GM12878 (cell line): Measurements from ENCODE around the gene DYNC1I2. TPM values are rescaled to one million over a fixed set of nuclear protein-coding genes. Genes with fewer than 3 reads are reported as not detected.

ENCODE experiments used
- ATAC-seq: fragments of 200-7000 bp; cut with Tn5 transposase; 3 replicates; pipeline ENCODE4 v1.9.1; 2020; ENCODE audit warnings: mild to moderate bottlenecking, moderate library complexity
- BruUV-seq: library from RNA; stranded (reverse); fragments of 400-500 nt; replicated peaks from 2 replicates; lab custom pipeline; 2021; lab: Mats Ljungman, UMichigan
- CTCF ChIA-PET: fragments of 300-600 bp; sonication (Branson Sonifier 250); formaldehyde crosslinking; extraction: SDS; loops from one replicate; lab custom pipeline; 2021; ENCODE audit warnings: inconsistent platforms; lab: Yijun Ruan, JAX
- POLR2A ChIA-PET: fragments of 350-600 bp; formaldehyde crosslinking; extraction: SDS; loops from one replicate; lab custom pipeline; 2021; ENCODE audit warnings: inconsistent platforms; lab: Charles Lee
- RAD21 ChIA-PET: fragments of 300-600 bp; sonication (Branson Sonifier 250); formaldehyde crosslinking; loops from one replicate; lab custom pipeline; 2023; ENCODE audit warnings: antibody characterized with exemption; ENCODE audit not compliant: unreplicated experiment; lab: Charles Lee
- SMC1A ChIA-PET: fragments of 300-600 bp; sonication (Branson Sonifier 250); formaldehyde crosslinking; loops from one replicate; lab custom pipeline; 2023; ENCODE audit not compliant: unreplicated experiment, uncharacterized antibody; lab: Charles Lee
- DNase-seq: peaks from one replicate; pipeline ENCODE4 v3.0.0-alpha.2; 2011; ENCODE audit warnings: low read depth, low spot score
- FAIRE-seq: peaks from 3 replicates; lab custom pipeline; 2011; peaks lifted over from hg19 to GRCh38; lab: Jason Lieb, UNC
- H2AFZ ChIP-seq: 2 replicates; pipeline ENCODE4 v1.6.0; 2011; ENCODE audit warnings: low read depth, low read length, control low read depth; ENCODE audit not compliant: control insufficient read depth
- H3K27ac ChIP-seq: 2 replicates; pipeline ENCODE4 v1.5.1; 2011; ENCODE audit warnings: control low read depth; ENCODE audit not compliant: control insufficient read depth, insufficient read depth
- H3K27me3 ChIP-seq, 2 experiments: replicated peaks in 1 of 2; 2 replicates each; pipeline versions ENCODE4 v1.6.0 to v1.6.1; 2011; ENCODE audit warnings: low read length in 1 of 2; ENCODE audit not compliant: control insufficient read depth in 2 of 2, insufficient read depth in 2 of 2
- H3K36me3 ChIP-seq, 2 experiments: 2 replicates each; pipeline ENCODE4 v1.5.1; 2011; ENCODE audit warnings: low read length in 1 of 2; ENCODE audit not compliant: control insufficient read depth in 2 of 2, insufficient read depth in 2 of 2
- H3K4me1 ChIP-seq: 2 replicates; pipeline ENCODE4 v1.6.1; 2011; ENCODE audit warnings: mild to moderate bottlenecking, low read length, moderate library complexity, mixed read lengths; ENCODE audit not compliant: control insufficient read depth, insufficient read depth
- H3K4me2 ChIP-seq: 2 replicates; pipeline ENCODE4 v1.6.0; 2011; ENCODE audit warnings: control low read depth; ENCODE audit not compliant: control insufficient read depth, insufficient read depth
- H3K4me3 ChIP-seq: fragments of 200-600 bp; sonication (generic); 2 replicates; pipeline ENCODE4 v1.5.1; 2016
- H3K79me2 ChIP-seq: 2 replicates; pipeline ENCODE4 v1.6.0; 2011; ENCODE audit warnings: low read length; ENCODE audit not compliant: control insufficient read depth, insufficient read depth
- H3K9ac ChIP-seq: 2 replicates; pipeline ENCODE4 v1.8.0; 2011; ENCODE audit warnings: low read length, control low read depth, mixed read lengths; ENCODE audit not compliant: control insufficient read depth, insufficient read depth
- H3K9me3 ChIP-seq: replicated peaks from 3 replicates; pipeline ENCODE4 v1.5.1; 2011; ENCODE audit warnings: mild to moderate bottlenecking, low read length; ENCODE audit not compliant: control insufficient read depth, insufficient read depth
- H4K20me1 ChIP-seq: 2 replicates; pipeline ENCODE4 v1.6.0; 2011; ENCODE audit not compliant: control insufficient read depth, insufficient read depth
- EED ChIP-seq: sonication (generic); IDR thresholded peaks from 2 replicates; pipeline ENCODE4 v1.6.1; 2016; ENCODE audit warnings: antibody characterized with exemption, low read depth
- JUNB ChIP-seq: IDR thresholded peaks from 2 replicates; pipeline ENCODE4 v1.6.1; 2016; ENCODE audit warnings: antibody characterized with exemption, mild to moderate bottlenecking
- LARP7 ChIP-seq: fragments of 450-650 bp; IDR thresholded peaks from 2 replicates; pipeline ENCODE4 v1.6.1; 2017; ENCODE audit warnings: mild to moderate bottlenecking
- NR2F1 ChIP-seq: fragments of 450-650 bp; conservative IDR thresholded peaks from 2 replicates; pipeline ENCODE4 v1.6.1; 2017; ENCODE audit warnings: mild to moderate bottlenecking
- SMAD5 ChIP-seq: IDR thresholded peaks from 2 replicates; pipeline ENCODE4 v1.6.1; 2016; ENCODE audit warnings: antibody characterized with exemption, low read depth
- STAT3 ChIP-seq: IDR thresholded peaks from 2 replicates; pipeline ENCODE4 v1.6.1; 2011; ENCODE audit warnings: low read depth, low read length, improper control_type of control experiment
- TCF3 ChIP-seq: IDR thresholded peaks from 2 replicates; pipeline ENCODE4 v1.6.1; 2012; ENCODE audit warnings: low read depth, mild to moderate bottlenecking, low read length, borderline replicate concordance; ENCODE audit not compliant: insufficient read depth
- USF2 ChIP-seq: IDR thresholded peaks from 2 replicates; pipeline ENCODE4 v1.6.1; 2011; ENCODE audit warnings: low read depth, low read length, improper control_type of control experiment, borderline replicate concordance
- WGBS: methylation state at CpG from one replicate; pipeline ENCODE4 v1.1.6; 2016; ENCODE audit warnings: low lambda C conversion rate; ENCODE audit not compliant: insufficient replicate concordance, insufficient coverage; ENCODE audit errors: missing lambda C conversion rate; 5-methylcytosine and 5-hydroxymethylcytosine counted together
- in situ Hi-C: fragments of 300-500 bp; cut with MboI; formaldehyde crosslinking; loops from 9 replicates; pipeline ENCODE4 v1.14.3; 2018; ENCODE audit warnings: mixed read lengths
- intact Hi-C: fragments of 100-400 bp; cut with micrococcal nuclease; formaldehyde crosslinking; loops from one replicate; pipeline ENCODE4 v1.14.2; 2022; ENCODE audit not compliant: unreplicated experiment
- polyA plus RNA-seq, 11 experiments: library from polyadenylated mRNA; depleted of rRNA in 4 of 11; unstranded in 6 of 11; stranded (reverse) in 5 of 11; fragments of >200 nt; fragmentation: Nextera tagmentation in 4 of 11; fragmentation: Illumina TruSeq in 1 of 11; extraction: Ambion mirVana in 4 of 11; extraction: Trizol in 1 of 11; gene quantifications; 1 replicate in 1 of 11; 2 replicates in 10 of 11; pipeline versions ENCODE4 v1.2.1 to v1.2.3, GENCODE V29; 2011 to 2016; ENCODE audit warnings: inconsistent platforms in 2 of 11, missing spikeins in 2 of 11, low read depth in 1 of 11
- total RNA-seq, 4 experiments: library from RNA; depleted of rRNA in 3 of 4; stranded (reverse); fragments of >200 nt in 3 of 4; fragmentation: Illumina TruSeq in 1 of 4; extraction: Trizol in 1 of 4; gene quantifications; 2 replicates each; pipeline versions ENCODE4 v1.2.1 to v1.2.3, GENCODE V29; 2013 to 2021

Gene DYNC1I2
- total and polyA plus RNA-seq, 10 of the 15 experiments (the other 5 are each of a cell fraction or from before 2014, with no cell fraction given), result 39.9 to 113 (median 53.5) TPM

GRCh38 chr2:171785450-171785849 lies 98.2 kb downstream of the DYNC1I2 start:
- no peaks in the 10 kb centered on the region for H3K79me2 ChIP-seq
- in situ Hi-C loops (no loop called here), intact Hi-C loops (no loop called here)
- 85% methylated on average over 3 of the region's 3 CpGs for WGBS
- H3K4me3 ChIP-seq, result no peak overlapping the region
- H3K36me3 ChIP-seq, result peaks cover 12 to 23% of the 10 kb centered on the region in 2 experiments
- no peak overlapping the region for H2AFZ ChIP-seq
- no peak overlapping the region for H3K4me2 ChIP-seq
- RAD21 ChIA-PET, result no interaction called here
- no peak for DNase-seq
- BruUV-seq, result no TSS peak
- ATAC-seq, result no peak
- FAIRE-seq, result no peak
- no peaks in the 10 kb centered on the region for H3K4me1 ChIP-seq
- SMC1A ChIA-PET, result no interaction called here
- no peaks in the 10 kb centered on the region for H3K27me3 ChIP-seq
- no peaks in the 10 kb centered on the region for H4K20me1 ChIP-seq
- CTCF ChIA-PET, result interaction anchor here (2.2 kb wide), 1 partner anchor 320 kb away, joined by 7 read pairs; no protein-coding TSS in a partner anchor
- H3K27ac ChIP-seq, result no peak overlapping the region
- POLR2A ChIA-PET, result interaction anchor here (0.6 kb wide), 1 partner anchor 252 kb away, joined by 6 read pairs; no protein-coding TSS in a partner anchor
- H3K9me3 ChIP-seq, result no peaks in the 10 kb centered on the region
- no peak for TF ChIP-seq LARP7
- no peak for TF ChIP-seq USF2
- no peak for TF ChIP-seq JUNB
- TF ChIP-seq SMAD5, result no peak
- no peak for TF ChIP-seq EED
- no peak for TF ChIP-seq TCF3
- no peak for TF ChIP-seq STAT3
- no peak for TF ChIP-seq NR2F1
- H3K9ac ChIP-seq, result no peak overlapping the region
